ENCODE measurements around the gene SLC47A1.

The SLC47A1 gene

DNA sequence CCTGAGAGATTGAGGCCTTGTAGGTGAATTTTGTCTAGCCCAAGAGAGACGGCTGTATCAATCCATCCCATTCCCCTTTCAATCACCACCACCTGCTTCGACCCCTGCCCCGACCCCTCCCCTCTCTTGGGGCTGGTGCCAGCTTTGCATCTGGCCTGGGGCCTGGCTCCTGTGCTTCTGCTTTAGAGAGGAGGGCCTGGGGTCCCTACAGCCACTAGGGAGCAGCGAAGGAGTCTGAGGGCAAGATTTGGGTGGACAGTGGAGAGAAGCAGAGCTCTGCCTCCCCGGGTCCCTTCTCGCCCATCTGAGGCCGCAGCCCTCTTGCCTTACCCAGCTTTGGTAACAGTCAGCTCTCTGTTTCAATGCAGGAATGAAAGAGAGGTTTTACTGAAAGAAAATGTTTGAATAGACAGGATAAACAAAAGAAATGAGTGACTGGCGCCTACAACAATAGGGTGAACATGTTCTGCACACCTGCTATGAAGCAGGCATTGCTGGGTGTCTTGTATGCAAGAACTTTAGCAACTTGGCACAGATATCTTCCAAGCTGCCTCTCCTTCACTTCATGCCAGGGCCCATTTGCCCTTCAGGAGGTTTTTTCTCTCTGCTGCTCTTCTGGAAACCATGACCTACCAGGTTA is 57.4 kb downstream of the SLC47A1 start:
- DNase-seq (ENCODE audit: low read depth): no peak

DNA sequence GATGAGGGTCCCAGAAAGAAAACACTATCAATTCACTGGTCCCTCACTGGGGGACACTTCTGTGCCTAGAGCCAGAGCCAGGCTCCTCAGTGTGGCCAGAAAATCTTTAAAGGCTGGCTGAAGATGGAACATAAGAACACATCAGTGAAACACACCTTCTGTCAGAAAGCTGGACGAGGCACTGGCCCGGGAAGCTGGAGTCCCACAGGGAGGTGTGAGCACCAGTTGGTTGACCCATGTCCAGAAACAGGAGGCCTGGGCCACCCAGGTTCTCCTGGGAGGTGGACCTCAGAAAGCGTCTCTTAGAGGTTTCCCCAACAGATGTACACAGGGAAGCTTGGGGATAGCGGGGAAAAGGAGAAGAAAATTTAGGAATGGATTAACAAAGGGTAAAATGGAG is 58.7 kb downstream of the SLC47A1 start:
- no peak for DNase-seq (ENCODE audit: low read depth)

DNA sequence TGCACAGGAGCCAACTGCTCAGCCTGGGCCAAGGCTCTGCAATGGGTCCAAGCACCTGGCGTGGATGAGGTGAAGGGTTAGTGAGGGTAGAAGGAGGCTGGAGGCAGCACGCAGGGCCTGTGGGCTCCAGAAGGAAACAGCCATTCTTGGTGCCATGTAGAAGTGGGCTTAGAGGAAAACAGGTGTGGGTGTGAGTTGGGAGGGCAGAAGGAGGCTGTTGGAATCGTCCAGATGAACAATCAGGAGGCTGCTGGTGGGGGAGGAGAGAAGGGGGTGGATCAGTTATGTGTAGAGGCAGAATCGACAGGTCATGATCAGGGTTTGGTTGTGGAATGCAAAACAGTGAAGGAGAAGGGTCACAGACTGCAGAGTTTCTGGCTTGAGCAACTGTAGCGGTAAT is 63.2 kb downstream of the SLC47A1 start:
- no peak for DNase-seq (ENCODE audit: low read depth)

DNA sequence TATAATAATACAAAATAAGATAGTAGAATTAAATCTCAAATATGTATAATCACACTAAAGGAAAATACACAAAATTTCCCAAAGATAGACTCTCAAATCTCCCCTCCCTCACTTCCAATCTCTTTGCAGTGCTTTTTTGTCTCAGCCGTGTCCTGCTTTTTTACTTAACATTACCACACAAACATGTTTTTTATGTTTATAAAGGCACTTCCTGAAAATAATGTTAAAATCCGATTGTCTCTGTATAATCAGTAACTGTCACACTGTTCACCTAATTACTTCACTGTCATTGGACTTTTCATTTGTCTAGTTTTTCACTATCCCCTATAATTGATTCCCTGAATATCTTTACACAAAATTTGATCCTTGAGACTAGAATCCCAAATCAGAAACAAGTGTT is 76.7 kb downstream of the SLC47A1 start:
- DNase-seq (ENCODE audit: low read depth): no peak

DNA sequence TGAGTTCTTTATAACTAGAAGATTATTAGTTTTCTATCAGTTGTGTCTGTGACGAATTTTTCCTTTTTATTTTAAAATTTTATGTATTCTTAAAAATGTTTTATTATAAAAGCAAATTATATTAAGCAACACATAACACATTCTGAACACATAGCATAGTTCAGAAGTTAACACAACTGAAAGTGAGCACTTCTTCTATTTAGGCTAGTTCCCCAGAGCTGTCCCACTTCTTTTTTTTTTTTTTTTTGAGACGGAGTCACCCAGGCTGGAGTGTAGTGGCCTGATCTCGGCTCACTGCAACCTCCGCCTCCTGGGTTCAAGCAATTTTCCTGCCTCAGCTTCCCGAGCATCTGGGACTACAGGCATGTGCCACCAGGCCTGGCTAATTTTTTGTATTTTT is 77.2 kb downstream of the SLC47A1 start:
- DNase-seq (ENCODE audit: low read depth): no peak

DNA sequence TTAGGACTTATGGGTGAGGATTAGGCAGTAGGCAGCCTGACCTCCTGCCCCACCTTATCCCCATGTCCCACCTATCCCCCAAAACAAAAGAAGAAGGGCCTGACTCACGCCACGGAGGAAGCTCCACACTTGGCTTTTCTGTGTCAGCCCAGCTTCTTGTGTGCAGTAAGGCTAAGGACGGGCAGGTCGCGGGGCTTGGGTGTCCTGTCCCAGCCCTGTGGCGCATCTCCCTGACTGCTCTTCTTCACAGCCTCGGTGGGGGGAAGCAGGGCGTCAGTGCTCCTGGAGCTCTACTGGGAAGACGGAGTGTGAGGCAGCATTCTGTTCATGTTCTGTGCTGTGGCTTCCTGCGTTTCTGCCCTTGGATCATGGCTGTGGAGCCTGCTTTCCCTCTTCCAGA is 80.3 kb downstream of the SLC47A1 start:
- DNase-seq (ENCODE audit: low read depth): no peak

DNA sequence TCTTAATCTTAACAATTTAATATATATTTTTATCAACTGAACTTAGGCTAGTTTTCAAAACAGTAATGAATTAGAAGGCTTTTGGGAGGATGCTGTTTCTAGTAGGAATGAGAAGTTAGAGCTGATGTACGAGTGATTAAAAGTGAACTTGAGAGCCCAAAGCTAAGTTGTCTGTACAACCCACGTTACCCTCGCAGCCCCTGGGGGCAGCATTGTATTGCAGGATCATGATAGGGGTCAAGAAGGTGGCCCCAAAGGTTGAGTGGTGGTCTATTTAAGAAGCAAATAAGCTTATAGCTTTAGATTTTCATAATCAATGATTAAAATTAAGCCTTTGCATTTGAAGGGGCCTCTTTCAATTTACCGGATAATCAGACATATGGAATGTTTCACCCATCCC is 81.2 kb downstream of the SLC47A1 start:
- no peak for DNase-seq (ENCODE audit: low read depth)

DNA sequence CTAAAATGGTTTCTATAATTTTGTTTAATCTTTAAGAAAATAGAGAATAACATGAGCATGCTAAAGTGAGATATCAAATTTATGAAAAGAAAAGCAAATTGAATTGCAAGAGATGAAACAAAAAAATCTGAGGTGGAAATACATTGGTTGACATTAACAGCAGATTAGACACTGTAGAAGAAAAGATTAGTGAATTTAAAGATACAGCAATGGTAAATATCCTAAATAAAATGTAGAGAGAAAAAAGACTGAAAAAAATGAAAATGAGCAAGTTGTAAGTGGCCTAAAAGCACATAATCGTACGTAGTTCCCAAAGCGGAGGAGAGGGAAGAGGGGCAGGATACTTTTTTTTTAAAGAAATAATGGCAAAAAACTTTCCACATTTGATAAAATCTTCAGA is 84.4 kb downstream of the SLC47A1 start:
- DNase-seq (ENCODE audit: low read depth): no peak

DNA sequence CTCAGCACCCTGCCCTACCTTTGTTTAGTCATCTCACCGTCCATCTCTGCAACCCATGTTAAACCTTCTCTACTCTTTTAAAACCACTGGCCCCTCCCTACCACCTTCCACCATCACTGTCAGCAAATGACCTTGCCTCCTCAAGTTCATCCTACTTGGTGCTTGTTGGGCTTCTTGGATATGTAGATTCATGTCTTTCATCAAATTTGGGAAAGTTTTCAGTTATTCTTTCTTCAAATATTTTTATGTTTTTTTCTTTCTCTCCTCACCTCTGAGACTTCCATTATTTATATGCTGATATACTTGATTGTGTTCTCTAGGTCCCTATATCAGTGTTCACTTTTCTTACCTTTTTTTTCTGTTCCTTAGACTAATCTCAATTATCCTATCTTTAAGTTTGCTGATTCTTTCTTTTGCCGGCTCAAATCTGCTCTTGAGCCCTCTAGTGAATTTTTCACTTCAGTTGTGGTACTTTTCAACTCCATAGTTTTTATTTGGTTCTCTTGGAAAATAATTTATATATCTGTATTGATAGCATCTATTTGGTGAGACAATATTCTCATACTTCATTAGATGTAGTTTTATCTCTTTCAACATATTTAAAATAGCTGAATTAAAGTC is 86.2 kb downstream of the SLC47A1 start:
- no peak for DNase-seq (ENCODE audit: low read depth)

DNA sequence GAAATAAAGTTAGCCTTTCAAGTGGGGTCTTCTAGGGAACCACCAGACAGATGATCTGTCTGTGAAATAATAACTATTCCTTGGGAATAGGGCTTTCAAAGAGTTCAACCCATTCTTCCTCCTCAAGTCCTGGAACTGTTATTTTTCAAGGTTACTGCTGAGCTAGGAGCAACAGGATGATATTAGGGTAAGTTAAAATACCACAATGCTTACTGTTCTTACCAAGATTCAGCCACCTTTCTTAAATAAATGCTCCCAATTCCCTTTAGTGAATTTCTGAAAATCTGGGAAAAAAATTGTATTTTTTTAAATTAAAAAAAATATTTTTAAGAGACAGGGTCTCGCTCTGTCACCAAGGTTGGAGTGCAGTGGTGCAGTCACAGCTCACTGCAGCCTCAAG is 88.0 kb downstream of the SLC47A1 start:
- DNase-seq (ENCODE audit: low read depth): no peak

DNA sequence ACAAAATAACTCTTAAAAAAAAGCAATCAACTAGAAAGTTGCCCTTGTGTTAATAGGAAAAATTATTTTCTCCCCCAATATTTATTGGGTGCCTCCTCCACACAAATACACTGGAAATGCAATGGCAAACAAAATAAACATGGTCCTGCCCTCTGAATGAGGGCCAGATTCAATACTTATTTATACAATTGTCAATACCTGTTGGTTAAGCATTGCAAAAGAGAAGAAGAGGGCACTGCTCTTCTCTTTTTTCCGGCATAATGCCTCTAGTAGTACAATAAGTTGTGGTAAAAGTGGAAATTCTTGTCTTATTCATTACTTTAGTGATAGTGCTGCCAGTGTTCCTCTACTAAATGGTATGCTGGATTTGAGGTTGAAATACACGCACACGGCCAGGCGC is 92.4 kb downstream of the SLC47A1 start:
- DNase-seq (ENCODE audit: low read depth): no peak

All from non-pigmented ciliary epithelial cell (primary cell).